Activated naive CD4-positive, alpha-beta T cell (primary cell): ENCODE data around the gene HDAC4.
"Not testable (repeated sequence)": the region's sequence is repeated elsewhere in the genome, so short reads cannot be mapped to it uniquely, and the experiment has no call there.

ENCODE experiments used
- DNase-seq, 4 experiments: peaks; one replicate each; lab custom pipeline; 2025; lab: John Stamatoyannopoulos, UW

Gene HDAC4

GRCh38 chr2:239043326-239043725, 357.5 kb downstream of the HDAC4 start:
- DNase-seq = no peak

GRCh38 chr2:239042551-239043320, 358.1 kb downstream of the HDAC4 start:
- no peak for DNase-seq

GRCh38 chr2:239042046-239042445, 358.8 kb downstream of the HDAC4 start:
- DNase-seq = no peak

GRCh38 chr2:239041062-239041461, 359.8 kb downstream of the HDAC4 start:
- DNase-seq = no peak

- no peak for DNase-seq
Observed at GRCh38 chr2:239040152-239040761, 360.6 kb downstream of the HDAC4 start.

- DNase-seq = no peak
Observed at GRCh38 chr2:239039479-239039861, 361.4 kb downstream of the HDAC4 start.

- DNase-seq = no peak
Observed at GRCh38 chr2:239038773-239039478, 361.9 kb downstream of the HDAC4 start.

- DNase-seq = not testable (repeated sequence)
Observed at GRCh38 chr2:239038284-239038683, 362.5 kb downstream of the HDAC4 start.

- DNase-seq = no peak
Observed at GRCh38 chr2:239037559-239037910, 363.3 kb downstream of the HDAC4 start.

GRCh38 chr2:239036819-239037558, 363.8 kb downstream of the HDAC4 start:
- no peak for DNase-seq

- no peak for DNase-seq
Observed at GRCh38 chr2:239035997-239036731, 364.7 kb downstream of the HDAC4 start.

- DNase-seq = peak; percentile 18 to 67 (median 62)
Observed at GRCh38 chr2:239035361-239035814, 365.4 kb downstream of the HDAC4 start.

GRCh38 chr2:239034561-239035341, 366.1 kb downstream of the HDAC4 start:
- DNase-seq = no peak

GRCh38 chr2:239033801-239034560, 366.8 kb downstream of the HDAC4 start:
- DNase-seq = no peak

GRCh38 chr2:239029958-239030357, 370.9 kb downstream of the HDAC4 start:
- DNase-seq = no peak

- no peak for DNase-seq
Observed at GRCh38 chr2:239028253-239028619, 372.6 kb downstream of the HDAC4 start.

- DNase-seq = no peak
Observed at GRCh38 chr2:239027391-239028252, 373.2 kb downstream of the HDAC4 start.

GRCh38 chr2:239026711-239027361, 374.0 kb downstream of the HDAC4 start:
- no peak for DNase-seq
